Activated CD4-positive, alpha-beta T cell treated with anti-CD3 and anti-CD28 coated beads for 36 hours (primary cell): ENCODE results near the gene CDCA4. TPM values are rescaled to one million over a fixed set of nuclear protein-coding genes. Genes with fewer than 3 reads are reported as not detected.

Experiments used
- ATAC-seq: fragments of 200-7000 bp; cut with Tn5 transposase; one replicate; pipeline ENCODE4 v1.10.0; 2021; ENCODE audit warnings: mild to moderate bottlenecking, moderate library complexity
- CTCF ChIA-PET: fragments of 350-600 bp; sonication (Branson Sonifier 250); formaldehyde crosslinking; loops from one replicate; lab custom pipeline; 2021; ENCODE audit warnings: antibody characterized with exemption; lab: Charles Lee
- POLR2A ChIA-PET: fragments of 350-600 bp; sonication (Branson Sonifier 250); formaldehyde crosslinking; loops from one replicate; lab custom pipeline; 2021; ENCODE audit warnings: antibody characterized with exemption, inconsistent platforms; lab: Charles Lee
- DNase-seq: peaks from one replicate; pipeline ENCODE4 v3.0.0-alpha.2; 2020
- H3K27ac Mint-ChIP-seq: one replicate; pipeline ENCODE4 v1.8.0; 2021; ENCODE audit warnings: mixed read lengths
- H3K27me3 Mint-ChIP-seq: one replicate; pipeline ENCODE4 v1.8.0; 2021; ENCODE audit warnings: mixed read lengths
- H3K36me3 Mint-ChIP-seq: one replicate; pipeline ENCODE4 v1.8.0; 2021; ENCODE audit warnings: low read depth, mixed read lengths
- H3K4me1 Mint-ChIP-seq: one replicate; pipeline ENCODE4 v1.8.0; 2021; ENCODE audit warnings: mixed read lengths
- H3K4me3 Mint-ChIP-seq: one replicate; pipeline ENCODE4 v1.8.0; 2021; ENCODE audit warnings: mild to moderate bottlenecking, moderate library complexity, mixed read lengths
- H3K9me3 Mint-ChIP-seq: one replicate; pipeline ENCODE4 v1.8.0; 2021; ENCODE audit warnings: low read depth, mixed read lengths
- intact Hi-C, 2 experiments: fragments of 100-400 bp; cut with DNase I in 1 of 2; cut with micrococcal nuclease in 1 of 2; formaldehyde crosslinking; loops; one replicate each; pipeline versions ENCODE4 v1.14.2 to v1.15.1; 2022 to 2024; cut with DNase I, micrococcal nuclease
- total RNA-seq, 2 experiments: library from RNA; stranded (reverse); gene quantifications; one replicate each; pipeline ENCODE4 v1.2.3, GENCODE V29; 2021

CDCA4 gene
- 10 to 100 TPM; 52.0 to 62.7 TPM for total RNA-seq

DNA sequence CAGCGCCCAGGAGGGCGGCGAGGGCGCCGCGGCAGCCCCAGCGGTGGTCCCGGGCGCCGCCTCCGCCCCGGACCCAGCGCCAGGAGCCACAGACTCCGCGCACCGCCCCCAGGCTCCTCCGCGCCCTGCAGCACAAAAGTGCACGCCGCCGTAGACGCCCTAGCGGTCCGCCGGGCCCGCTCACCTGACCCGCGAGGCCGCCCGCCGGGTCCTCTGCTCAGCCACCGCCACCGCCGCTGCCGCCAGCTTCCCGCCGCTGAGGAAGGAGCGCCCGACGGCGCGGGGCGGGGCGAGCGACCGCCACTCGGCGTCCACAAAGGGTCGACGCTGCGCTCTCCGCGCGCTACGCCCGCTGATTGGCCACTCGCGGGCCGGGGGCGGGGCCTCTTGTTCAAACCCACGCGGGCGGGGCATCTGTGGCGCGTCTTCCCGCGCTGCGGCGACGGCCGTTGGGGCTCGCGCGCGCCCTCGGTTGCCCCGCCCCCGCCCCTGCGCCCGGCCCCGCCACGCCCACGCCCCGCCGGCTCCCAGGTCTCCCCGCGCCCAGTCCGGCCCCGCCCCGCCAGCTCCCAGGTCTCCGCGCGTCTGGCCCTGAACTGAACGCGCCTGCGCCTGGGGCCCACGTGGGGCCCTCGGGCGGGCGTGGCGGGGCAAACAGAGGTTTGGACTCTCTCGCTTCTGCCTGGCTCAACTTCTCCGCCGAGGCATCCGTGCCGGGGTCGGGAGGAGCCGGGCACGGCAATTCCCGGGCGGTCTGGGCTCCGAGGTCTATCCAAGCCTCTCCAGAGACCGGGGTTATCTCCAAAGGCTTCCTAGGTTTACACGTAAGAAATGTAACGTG is at the start of gene CDCA4:
TSS of gene CDCA4 (minus strand) at position 269 of the 841 bp plus-strand sequence. CDS start 9,154 bp downstream, outside the sequence.
- Mint-ChIP-seq H3K9me3 (no peaks in the 10 kb centered on the region), H3K4me1 (peaks cover 72% of the 10 kb centered on the region), H3K4me3 (peak within 1 kb of the TSS; percentile 94), H3K36me3 (peaks cover 40% of the 10 kb centered on the region), H3K27me3 (no peaks in the 10 kb centered on the region), H3K27ac (peak within 1 kb of the TSS; percentile 93)
- peak; percentile 99 for DNase-seq
- intact Hi-C loops, result loop anchor here (1.0 to 10.0 kb wide), 19 partner anchors 24 to 1689 kb away; partner anchors contain the start of genes CLBA1 (in 2 of the 2), GPR132 (in 2 of the 2), TEDC1 (in 2 of the 2) and AHNAK2 (in 1 of the 2)
- POLR2A ChIA-PET, result interaction anchor here (0.7 to 3.9 kb wide), 7 partner anchors 22 to 280 kb away, joined by 3 to 21 read pairs (median 6); partner anchors contain the start of genes CLBA1, GPR132 and SIVA1
- CTCF ChIA-PET, result interaction anchor here (1.8 to 5.8 kb wide), 3 partner anchors 17 to 45 kb away, joined by 5 to 32 read pairs (median 7); partner anchors contain the start of gene GPR132
- ATAC-seq, result peak; percentile 82

DNA sequence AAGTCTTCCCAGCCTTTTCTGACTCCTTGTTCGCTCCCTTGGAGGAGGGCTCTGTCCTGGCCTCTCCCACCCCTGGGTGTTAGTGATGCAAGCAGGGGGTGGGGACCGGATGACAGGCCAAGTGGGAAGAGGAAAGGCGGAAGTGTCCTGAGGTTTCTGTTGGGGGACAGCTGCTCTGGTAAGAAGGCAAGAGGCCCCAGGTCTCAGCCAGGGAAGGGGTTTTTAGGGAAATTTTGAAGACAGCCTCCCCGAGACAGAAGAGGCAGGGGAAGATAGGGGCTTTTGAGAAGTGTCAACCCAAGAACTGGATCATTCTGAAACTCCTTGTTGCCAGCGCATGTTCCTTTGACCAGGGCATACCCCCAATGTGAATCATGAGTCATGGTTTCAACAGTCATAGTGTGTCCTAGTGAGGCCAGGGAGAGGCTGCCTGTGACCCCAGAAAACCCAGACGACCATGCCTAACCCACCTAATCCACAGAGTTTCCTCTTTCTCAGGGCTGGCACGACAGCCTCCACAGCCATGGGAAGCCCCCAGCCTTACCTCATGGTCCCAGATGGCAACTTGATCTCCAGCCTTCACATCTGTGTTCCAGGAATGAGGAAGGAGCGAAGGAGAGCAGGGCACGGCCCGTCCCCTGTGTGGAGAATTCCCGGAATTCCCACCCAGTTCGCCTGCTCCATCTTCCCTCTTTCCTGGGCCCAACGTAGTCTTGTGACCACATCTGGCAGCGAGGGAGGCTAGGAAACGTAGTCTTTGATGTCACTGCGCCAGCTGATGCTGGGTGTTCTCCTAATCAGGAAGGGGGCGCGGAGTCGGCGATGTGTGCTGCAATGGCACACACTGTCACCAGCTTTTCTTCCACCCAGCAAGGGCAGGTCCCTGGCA is 49.2 kb upstream of the CDCA4 start:
- H3K27me3 Mint-ChIP-seq, result no peaks in the 10 kb centered on the region
- peak overlapping the region; percentile 12 for H3K4me3 Mint-ChIP-seq
- ChIA-PET POLR2A (interaction anchor here (1.0 kb wide), 1 partner anchor 17 kb away, joined by 4 read pairs; no protein-coding TSS in a partner anchor), CTCF (interaction anchor here (1.0 to 3.4 kb wide), 3 partner anchors 9 to 18 kb away, joined by 3 to 41 read pairs (median 6); no protein-coding TSS in a partner anchor)
- peak; percentile 57 for ATAC-seq
- peak; percentile 75 for DNase-seq
- intact Hi-C loops, result loop anchor here (1.0 to 10.0 kb wide), 5 partner anchors 10 to 415 kb away; partner anchors contain the start of gene CRIP1 (in 1 of the 2)
- H3K4me1 Mint-ChIP-seq, result peaks cover 58% of the 10 kb centered on the region
- peak overlapping the region; percentile 85 for H3K27ac Mint-ChIP-seq
- no peaks in the 10 kb centered on the region for H3K9me3 Mint-ChIP-seq
- no peaks in the 10 kb centered on the region for H3K36me3 Mint-ChIP-seq

DNA sequence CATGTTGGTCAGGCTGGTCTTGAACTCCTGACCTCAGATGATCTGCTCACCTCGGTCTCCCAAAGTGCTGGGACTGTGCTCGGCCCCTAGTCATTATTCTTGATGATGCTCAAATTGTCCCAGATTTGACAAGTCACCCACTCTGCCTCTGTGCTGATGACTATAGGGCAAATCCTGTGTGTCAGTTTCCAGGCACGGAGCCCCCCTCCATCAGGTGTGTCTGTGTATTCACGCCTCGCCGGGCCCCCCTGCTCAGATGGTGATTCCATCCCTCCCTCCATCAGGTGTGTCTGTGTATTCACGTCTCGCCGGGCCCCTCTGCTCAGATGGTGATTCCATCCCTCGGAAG is 48.6 kb upstream of the CDCA4 start:
- CTCF ChIA-PET, result no interaction called here
- DNase-seq (peak; percentile 35), ATAC-seq (no peak)
- intact Hi-C loops, result loop anchor here in 1 of 2 experiments (10.0 kb wide), 1 partner anchor 415 kb away; the partner anchor contains the start of gene CRIP1
- H3K27me3 Mint-ChIP-seq, result no peaks in the 10 kb centered on the region
- H3K4me1 Mint-ChIP-seq, result peaks cover 61% of the 10 kb centered on the region
- H3K36me3 Mint-ChIP-seq, result peaks cover 3% of the 10 kb centered on the region
- POLR2A ChIA-PET, result no interaction called here
- no peaks in the 10 kb centered on the region for H3K9me3 Mint-ChIP-seq
- H3K27ac Mint-ChIP-seq, result peak overlapping the region; percentile 85
- H3K4me3 Mint-ChIP-seq, result peak overlapping the region; percentile 12

DNA sequence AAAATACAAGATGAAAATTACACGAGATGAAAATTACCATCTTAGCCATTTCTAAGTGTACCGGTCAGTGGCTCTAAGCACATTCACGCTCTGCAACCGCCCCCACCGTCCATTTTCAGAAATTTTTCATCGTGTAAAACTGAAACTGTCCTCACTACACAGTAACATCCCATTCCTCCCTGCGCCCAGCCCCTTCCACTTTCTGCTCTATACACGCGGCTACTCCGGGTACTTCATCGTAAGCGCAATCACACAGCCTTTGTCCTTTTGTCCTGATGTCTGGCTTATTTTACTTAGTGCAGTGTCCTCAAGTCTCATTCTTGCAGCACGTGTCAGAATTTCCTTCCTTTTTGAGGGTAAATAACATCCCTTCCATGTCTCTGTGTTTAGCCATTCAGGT is 47.9 kb upstream of the CDCA4 start:
- intact Hi-C loops, result loop anchor here in 1 of 2 experiments (10.0 kb wide), 1 partner anchor 416 kb away; the partner anchor contains the start of gene CRIP1
- peaks cover 65% of the 10 kb centered on the region for H3K4me1 Mint-ChIP-seq
- H3K27me3 Mint-ChIP-seq, result no peaks in the 10 kb centered on the region
- H3K4me3 Mint-ChIP-seq, result no peak overlapping the region
- DNase-seq, result no peak
- peaks cover 8% of the 10 kb centered on the region for H3K36me3 Mint-ChIP-seq
- ChIA-PET POLR2A (no interaction called here), CTCF (no interaction called here)
- no peaks in the 10 kb centered on the region for H3K9me3 Mint-ChIP-seq
- H3K27ac Mint-ChIP-seq, result peak overlapping the region; percentile 18
- no peak for ATAC-seq

DNA sequence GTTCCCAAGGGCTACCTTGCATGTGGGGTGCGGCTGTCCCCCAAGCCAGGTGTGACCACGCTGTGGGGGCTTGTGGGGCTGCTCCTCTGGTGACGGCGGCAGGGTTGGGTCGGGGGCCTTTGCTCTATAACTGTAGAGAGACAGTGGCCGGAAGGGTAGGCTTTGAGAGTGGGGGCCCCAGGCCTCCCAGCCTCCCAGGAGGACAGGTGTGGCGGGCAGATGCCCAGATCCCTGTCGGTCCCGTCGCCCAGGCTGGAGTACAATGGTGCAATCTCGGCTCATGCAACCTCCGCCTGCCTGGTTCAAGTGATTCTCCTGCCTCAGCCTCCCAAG is 47.1 kb upstream of the CDCA4 start:
- intact Hi-C loops, result loop anchor here (2.0 to 10.0 kb wide), 2 partner anchors 21 to 417 kb away; partner anchors contain the start of gene CRIP1 (in 1 of the 2)
- peaks cover 71% of the 10 kb centered on the region for H3K4me1 Mint-ChIP-seq
- ChIA-PET CTCF (interaction anchor here (1.1 kb wide), 1 partner anchor 19 kb away, joined by 3 read pairs; no protein-coding TSS in a partner anchor), POLR2A (interaction anchor here (0.6 to 0.9 kb wide), 2 partner anchors 19 to 48 kb away, joined by 3 to 5 read pairs; no protein-coding TSS in a partner anchor)
- H3K4me3 Mint-ChIP-seq, result no peak overlapping the region
- ATAC-seq, result no peak
- no peak for DNase-seq
- no peak overlapping the region for H3K27ac Mint-ChIP-seq
- H3K36me3 Mint-ChIP-seq, result peaks cover 8% of the 10 kb centered on the region
- no peaks in the 10 kb centered on the region for H3K27me3 Mint-ChIP-seq
- no peaks in the 10 kb centered on the region for H3K9me3 Mint-ChIP-seq

DNA sequence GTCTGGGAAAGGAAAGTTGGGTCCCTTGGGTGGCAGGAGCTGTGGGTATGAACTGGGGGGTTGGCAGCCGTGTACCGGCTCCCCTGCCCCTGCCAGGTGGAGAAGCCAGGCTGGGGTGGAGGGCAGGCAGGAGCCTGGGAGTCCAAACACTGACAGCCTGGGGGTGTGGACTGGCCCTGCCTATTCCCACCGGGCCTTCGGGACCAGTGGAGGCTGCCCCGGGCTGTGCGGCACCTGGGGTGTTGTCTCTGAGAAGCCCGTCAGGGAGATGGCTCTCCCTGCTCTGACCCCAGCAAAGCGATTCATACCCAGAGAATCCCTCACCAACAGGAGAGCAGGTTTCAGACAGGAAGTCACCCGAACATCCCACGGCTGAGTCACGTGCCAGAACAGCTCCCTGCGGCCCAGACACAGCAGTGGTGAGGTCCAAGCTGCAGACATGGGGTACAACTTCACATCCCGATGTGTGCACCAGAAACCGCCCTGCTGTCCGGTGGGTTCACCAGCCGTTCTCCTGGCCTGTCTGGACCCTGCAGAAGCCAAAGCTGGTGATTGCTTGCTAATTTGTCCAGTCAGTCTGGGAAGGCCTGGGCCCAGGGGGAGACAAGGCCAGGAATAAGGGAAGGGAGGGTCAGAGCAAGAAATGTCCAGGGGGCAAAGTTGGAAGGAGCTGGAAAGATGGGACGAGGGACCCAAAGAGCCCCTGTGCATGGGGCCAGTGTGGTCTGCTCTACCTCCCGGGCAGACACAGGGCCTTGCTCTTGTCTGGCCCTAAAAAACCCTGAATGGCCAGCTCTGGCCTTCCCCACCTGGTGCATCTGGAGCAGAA is 46.5 kb upstream of the CDCA4 start:
- ATAC-seq (peak; percentile 28), DNase-seq (peak; percentile 85)
- Mint-ChIP-seq H3K27me3 (no peaks in the 10 kb centered on the region), H3K36me3 (peaks cover 10% of the 10 kb centered on the region), H3K9me3 (no peaks in the 10 kb centered on the region), H3K4me1 (peaks cover 74% of the 10 kb centered on the region), H3K4me3 (peak overlapping the region; percentile 15), H3K27ac (peak overlapping the region; percentile 96)
- intact Hi-C loops, result loop anchor here (2.0 to 10.0 kb wide), 2 partner anchors 21 to 417 kb away; partner anchors contain the start of gene CRIP1 (in 1 of the 2)
- CTCF ChIA-PET, result interaction anchor here (1.1 to 1.5 kb wide), 2 partner anchors 20 to 23 kb away, joined by 3 to 4 read pairs; no protein-coding TSS in a partner anchor
- POLR2A ChIA-PET, result interaction anchor here (0.6 to 0.9 kb wide), 2 partner anchors 19 to 48 kb away, joined by 3 to 5 read pairs; no protein-coding TSS in a partner anchor

DNA sequence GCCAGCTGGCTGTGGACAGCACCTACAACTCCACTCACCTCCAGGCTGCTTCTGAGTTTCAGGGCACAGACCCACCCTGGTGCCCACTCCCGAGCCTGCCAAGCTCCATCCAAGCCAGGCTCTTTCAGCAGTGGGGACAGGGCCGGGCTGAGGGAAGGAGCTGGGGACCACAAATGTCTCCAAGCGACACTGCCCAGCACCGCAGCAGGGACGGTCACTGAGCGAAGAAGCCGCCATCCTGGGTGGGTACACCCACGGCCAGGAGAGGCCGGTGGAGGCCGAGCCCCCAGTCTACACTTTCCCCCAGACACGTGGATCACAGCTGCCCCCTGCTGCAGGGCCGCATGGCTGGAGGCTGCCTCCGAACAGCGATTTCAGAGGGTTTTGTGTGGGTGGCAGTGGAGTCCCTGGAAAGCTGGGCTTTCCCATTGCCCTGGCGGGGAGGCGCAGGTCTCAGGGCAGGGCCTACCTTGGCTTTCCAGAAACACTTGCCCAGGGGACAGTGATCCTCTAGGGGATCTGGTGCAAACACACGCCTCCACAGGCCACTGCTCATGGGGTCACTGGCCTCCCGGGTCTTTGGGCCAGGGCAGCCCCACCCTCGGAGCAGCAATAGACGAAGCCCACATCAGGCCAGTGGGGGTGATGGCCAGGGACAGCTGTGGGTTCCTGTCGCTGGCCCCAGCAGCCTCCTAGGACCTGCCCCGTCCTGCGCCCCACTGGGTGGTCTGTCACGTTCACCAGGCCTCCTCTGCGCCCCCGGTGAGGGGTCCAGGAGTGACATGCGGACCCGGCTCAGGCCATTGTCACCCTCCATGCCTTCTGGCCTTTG is 45.6 kb upstream of the CDCA4 start:
- no peaks in the 10 kb centered on the region for H3K27me3 Mint-ChIP-seq
- intact Hi-C loops, result loop anchor here (2.0 to 10.0 kb wide), 2 partner anchors 20 to 418 kb away; partner anchors contain the start of gene CRIP1 (in 1 of the 2)
- H3K4me1 Mint-ChIP-seq, result peaks cover 76% of the 10 kb centered on the region
- H3K9me3 Mint-ChIP-seq, result no peaks in the 10 kb centered on the region
- ChIA-PET POLR2A (interaction anchor here (0.7 to 1.4 kb wide), 3 partner anchors 83 to 333 kb away, joined by 3 to 4 read pairs (median 4); no protein-coding TSS in a partner anchor), CTCF (interaction anchor here (0.5 to 1.8 kb wide), 4 partner anchors 20 to 97 kb away, joined by 4 to 9 read pairs (median 6); partner anchors contain the start of gene CDCA4)
- peak overlapping the region; percentile 92 for H3K4me3 Mint-ChIP-seq
- H3K27ac Mint-ChIP-seq, result peak overlapping the region; percentile 96
- H3K36me3 Mint-ChIP-seq, result peaks cover 18% of the 10 kb centered on the region
- DNase-seq (peak; percentile 56), ATAC-seq (no peak)

DNA sequence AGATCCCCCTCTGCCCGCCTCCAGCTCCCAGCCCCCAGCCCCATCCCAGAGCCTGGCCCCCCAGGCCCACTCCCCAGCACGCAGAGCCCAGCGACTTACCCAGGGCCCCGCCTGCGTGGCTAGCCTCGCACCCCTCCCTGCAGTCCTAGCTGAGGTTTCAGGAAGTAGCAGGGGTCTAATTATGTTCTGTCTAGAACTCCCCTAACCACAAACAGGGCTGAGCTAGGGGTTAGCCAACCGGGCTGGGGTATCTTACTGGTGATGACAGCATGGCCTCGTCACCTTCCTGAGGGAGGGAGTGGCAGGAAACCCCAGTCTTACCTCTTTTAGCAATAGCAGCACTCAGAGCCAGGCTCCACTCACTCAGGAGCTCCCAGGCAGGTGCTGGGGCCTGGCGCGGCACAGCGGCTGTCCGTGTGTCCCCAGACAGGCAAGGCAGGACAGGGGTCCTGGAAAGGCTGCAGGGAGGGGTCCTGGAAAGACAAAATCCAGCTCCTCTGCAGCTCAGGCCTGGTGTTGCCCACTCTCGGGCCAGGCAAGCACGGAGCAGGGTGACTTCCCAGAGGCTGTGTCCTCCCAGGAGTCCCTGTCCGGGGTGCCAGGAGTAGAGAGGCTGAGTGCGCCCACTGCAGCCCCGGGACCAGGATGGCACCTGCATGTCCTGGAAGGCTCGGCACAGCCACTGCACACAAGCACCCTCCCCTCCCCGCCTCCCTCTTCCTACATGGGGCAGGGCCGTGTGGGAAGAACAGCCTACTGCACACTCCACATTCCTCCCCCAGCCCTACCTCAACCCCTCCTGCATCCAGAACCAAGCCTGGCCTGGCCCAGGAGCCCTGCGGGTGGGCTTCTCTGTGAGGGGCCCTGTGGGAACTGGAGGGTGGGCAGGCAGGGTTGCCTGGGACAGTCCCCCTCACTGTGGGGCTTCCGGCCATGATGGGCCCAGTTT is 44.7 kb upstream of the CDCA4 start, which contains the start of gene GPR132:
TSS of gene GPR132 (minus strand) at position 151 of the 949 bp plus-strand sequence. CDS start 10,010 bp downstream, outside the sequence.
- peak; percentile 93 for DNase-seq
- peak; percentile 78 for ATAC-seq
- Mint-ChIP-seq H3K9me3 (no peaks in the 10 kb centered on the region), H3K27ac (peak within 1 kb of the TSS; percentile 96), H3K36me3 (peaks cover 18% of the 10 kb centered on the region), H3K4me1 (peaks cover 74% of the 10 kb centered on the region), H3K4me3 (peak within 1 kb of the TSS; percentile 92), H3K27me3 (no peaks in the 10 kb centered on the region)
- ChIA-PET CTCF (interaction anchor here (0.5 to 4.0 kb wide), 8 partner anchors 19 to 103 kb away, joined by 3 to 14 read pairs (median 4); partner anchors contain the start of genes CDCA4 and JAG2), POLR2A (interaction anchor here (0.6 to 1.4 kb wide), 12 partner anchors 9 to 334 kb away, joined by 3 to 9 read pairs (median 4); partner anchors contain the start of genes CDCA4 and SIVA1)
- intact Hi-C loops, result loop anchor here (1.0 to 10.0 kb wide), 10 partner anchors 19 to 425 kb away; partner anchors contain the start of genes CDCA4 (in 2 of the 2), BRF1 (in 1 of the 2), CLBA1 (in 1 of the 2) and CRIP1 (in 1 of the 2)
